Chondrocyte (in vitro differentiated cells): ENCODE data around the gene STPG2. TPM values are rescaled to one million over a fixed set of nuclear protein-coding genes. Genes with fewer than 3 reads are reported as not detected.

Source experiments
- DNase-seq: peaks from one replicate; pipeline ENCODE4 v3.0.0; 2021; ENCODE audit warnings: mixed read lengths, low spot score
- H3K27ac Mint-ChIP-seq: one replicate; pipeline ENCODE4 v1.8.0; 2021; ENCODE audit warnings: mild to moderate bottlenecking, moderate library complexity, mixed read lengths; ENCODE audit not compliant: unreplicated experiment
- H3K27me3 Mint-ChIP-seq: 2 replicates; pipeline ENCODE4 v1.8.0; 2021; ENCODE audit warnings: low read depth, mixed read lengths
- H3K36me3 Mint-ChIP-seq: 2 replicates; pipeline ENCODE4 v1.8.0; 2021; ENCODE audit warnings: low read depth, mixed read lengths
- H3K4me1 Mint-ChIP-seq: 2 replicates; pipeline ENCODE4 v1.8.0; 2021; ENCODE audit warnings: low read depth, mild to moderate bottlenecking, mixed read lengths
- H3K4me3 Mint-ChIP-seq: one replicate; pipeline ENCODE4 v1.8.0; 2021; ENCODE audit warnings: mild to moderate bottlenecking, moderate library complexity, mixed read lengths; ENCODE audit not compliant: unreplicated experiment
- H3K9me3 Mint-ChIP-seq: 2 replicates; pipeline ENCODE4 v1.8.0; 2021; ENCODE audit warnings: low read depth, mixed read lengths
- CTCF ChIP-seq: fragments of 200-600 bp; sonication (generic); IDR thresholded peaks from 2 replicates; pipeline ENCODE4 v1.5.0; 2021; ENCODE audit warnings: antibody characterized with exemption, mild to moderate bottlenecking, moderate library complexity
- total RNA-seq: library from RNA; stranded (reverse); gene quantifications from 3 replicates; pipeline ENCODE4 v1.2.1, GENCODE V29; 2021

STPG2 gene
- total RNA-seq, 1 donor from 2014 or later, result 0.12 TPM

- TF ChIP-seq CTCF, result no peak
- H3K4me1 Mint-ChIP-seq, result no peaks in the 10 kb centered on the region
- no peak overlapping the region for H3K27ac Mint-ChIP-seq
- H3K9me3 Mint-ChIP-seq, result peaks cover 8% of the 10 kb centered on the region
- no peaks in the 10 kb centered on the region for H3K36me3 Mint-ChIP-seq
- no peaks in the 10 kb centered on the region for H3K27me3 Mint-ChIP-seq
- no peak for DNase-seq
- no peak overlapping the region for H3K4me3 Mint-ChIP-seq
Observed at GRCh38 chr4:97548186-97548585, 595.1 kb downstream of the STPG2 start.

- Mint-ChIP-seq H3K27me3 (peaks cover 6% of the 10 kb centered on the region), H3K9me3 (peaks cover 20% of the 10 kb centered on the region), H3K4me3 (no peak overlapping the region), H3K36me3 (no peaks in the 10 kb centered on the region), H3K27ac (no peak overlapping the region), H3K4me1 (no peaks in the 10 kb centered on the region)
- no peak for TF ChIP-seq CTCF
- DNase-seq, result no peak
Observed at GRCh38 chr4:97531351-97531750, 611.9 kb downstream of the STPG2 start.

GRCh38 chr4:97530676-97531075 is 612.6 kb downstream of the STPG2 start:
- no peak for TF ChIP-seq CTCF
- Mint-ChIP-seq H3K9me3 (peaks cover 16% of the 10 kb centered on the region), H3K4me3 (no peak overlapping the region), H3K27ac (no peak overlapping the region), H3K4me1 (no peaks in the 10 kb centered on the region), H3K27me3 (peaks cover 6% of the 10 kb centered on the region), H3K36me3 (no peaks in the 10 kb centered on the region)
- DNase-seq, result no peak

GRCh38 chr4:97525236-97525635 is 618.0 kb downstream of the STPG2 start:
- Mint-ChIP-seq H3K27me3 (peaks cover 7% of the 10 kb centered on the region), H3K4me3 (no peak overlapping the region), H3K4me1 (no peaks in the 10 kb centered on the region), H3K36me3 (no peaks in the 10 kb centered on the region), H3K9me3 (peaks cover 16% of the 10 kb centered on the region), H3K27ac (no peak overlapping the region)
- TF ChIP-seq CTCF, result no peak
- no peak for DNase-seq

GRCh38 chr4:97517939-97518338 is 625.3 kb downstream of the STPG2 start:
- no peak overlapping the region for H3K27ac Mint-ChIP-seq
- DNase-seq, result no peak
- TF ChIP-seq CTCF, result no peak
- H3K4me1 Mint-ChIP-seq, result no peaks in the 10 kb centered on the region
- H3K9me3 Mint-ChIP-seq, result no peaks in the 10 kb centered on the region
- H3K36me3 Mint-ChIP-seq, result no peaks in the 10 kb centered on the region
- H3K27me3 Mint-ChIP-seq, result peaks cover 1% of the 10 kb centered on the region
- no peak overlapping the region for H3K4me3 Mint-ChIP-seq
